HG02610 (cell line): ENCODE measurements around the gene BBIP1.

Experiments used
- ATAC-seq: cut with Tn5 transposase; IDR thresholded peaks from one replicate; pipeline ENCODE4 v1.9.1; 2021; ENCODE audit warnings: mild to moderate bottlenecking, moderate library complexity; ENCODE audit not compliant: unreplicated experiment

The BBIP1 gene, protein sequence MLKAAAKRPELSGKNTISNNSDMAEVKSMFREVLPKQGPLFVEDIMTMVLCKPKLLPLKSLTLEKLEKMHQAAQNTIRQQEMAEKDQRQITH

DNA sequence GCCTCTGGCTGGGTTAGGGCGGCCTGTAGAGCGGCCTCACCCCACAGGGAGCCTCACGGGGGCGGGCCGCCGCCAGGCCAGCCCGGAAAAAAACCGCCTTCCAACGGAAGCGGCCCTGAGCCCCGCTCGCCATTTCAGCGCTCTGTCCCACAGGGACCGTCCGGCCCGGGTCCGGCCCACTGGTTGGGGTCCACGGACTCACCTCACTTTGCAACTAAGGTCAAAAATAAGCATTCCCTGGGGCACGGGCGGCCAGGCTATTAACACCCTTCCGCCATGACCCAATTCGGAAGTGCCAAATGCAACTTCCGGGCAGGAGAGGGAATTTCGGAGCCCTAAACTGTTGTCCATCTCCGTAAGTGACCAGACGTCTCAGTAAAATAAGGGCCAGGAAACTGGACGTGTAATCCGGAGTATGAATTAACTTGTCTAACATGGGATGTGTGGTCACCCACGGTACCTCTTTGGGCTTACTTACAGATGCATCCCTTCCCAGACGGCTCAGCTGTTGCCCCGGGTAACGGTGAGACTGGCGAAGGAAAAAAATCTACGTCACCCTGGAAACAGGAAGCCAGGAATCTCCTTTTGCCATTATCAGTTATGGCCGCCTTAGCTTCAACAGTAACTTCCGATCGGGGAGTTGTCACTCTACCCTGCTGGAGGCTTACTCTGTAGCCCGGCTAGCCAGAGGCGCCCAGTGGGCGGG is at the start of gene BBIP1:
TSS of gene BBIP1 (minus strand) at position 538 of the 706 bp plus-strand sequence. CDS start 1,023 bp downstream, outside the sequence.
- peak; percentile 88 for ATAC-seq

DNA sequence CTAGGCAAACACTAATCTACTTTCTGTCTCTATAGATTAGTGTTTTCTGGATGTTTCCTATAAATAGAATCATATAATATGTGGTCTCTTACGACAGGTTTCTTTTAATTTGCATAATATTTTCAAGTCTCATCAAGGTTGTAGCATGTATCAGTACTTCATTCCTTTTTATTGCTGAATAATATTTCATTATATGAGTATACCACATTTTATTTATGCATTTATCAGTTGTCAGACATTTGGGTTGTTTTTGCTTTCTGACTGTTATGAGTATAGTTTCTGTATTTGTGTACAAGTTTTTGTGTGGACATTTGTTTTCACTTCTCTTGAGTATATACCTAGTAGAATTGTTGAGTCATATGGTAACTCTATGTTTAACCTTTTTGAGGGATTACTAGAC is 48.7 kb upstream of the BBIP1 start:
- peak; percentile 81 for ATAC-seq

DNA sequence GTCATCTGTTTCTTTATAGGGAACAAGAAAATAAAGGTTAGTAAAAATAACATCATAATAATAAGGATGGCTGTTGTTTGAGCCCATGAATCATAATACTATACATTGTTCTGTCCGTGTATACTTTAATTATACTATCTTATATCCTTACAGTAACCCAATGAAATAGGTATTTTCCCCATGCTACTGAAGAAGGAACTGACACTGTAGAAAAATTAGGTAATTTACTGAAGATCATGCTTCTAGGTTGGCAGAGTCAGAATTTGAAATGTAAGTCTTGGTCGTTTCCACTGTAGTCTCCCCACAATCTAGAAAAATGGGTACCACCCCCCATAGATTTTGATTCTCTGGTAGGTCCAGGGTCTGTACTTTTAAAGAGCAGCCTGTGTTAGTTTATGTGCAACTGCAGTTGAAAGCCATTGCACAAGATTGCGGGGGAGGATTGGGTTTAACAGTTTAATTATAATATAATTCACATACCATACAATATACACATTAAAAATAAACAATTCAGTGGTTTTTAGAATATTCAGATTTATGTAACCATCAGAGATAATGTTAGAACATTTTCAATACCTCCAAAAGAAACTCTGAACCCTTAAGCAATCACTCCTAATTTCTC is 48.1 kb upstream of the BBIP1 start:
- ATAC-seq, result peak; percentile 35

DNA sequence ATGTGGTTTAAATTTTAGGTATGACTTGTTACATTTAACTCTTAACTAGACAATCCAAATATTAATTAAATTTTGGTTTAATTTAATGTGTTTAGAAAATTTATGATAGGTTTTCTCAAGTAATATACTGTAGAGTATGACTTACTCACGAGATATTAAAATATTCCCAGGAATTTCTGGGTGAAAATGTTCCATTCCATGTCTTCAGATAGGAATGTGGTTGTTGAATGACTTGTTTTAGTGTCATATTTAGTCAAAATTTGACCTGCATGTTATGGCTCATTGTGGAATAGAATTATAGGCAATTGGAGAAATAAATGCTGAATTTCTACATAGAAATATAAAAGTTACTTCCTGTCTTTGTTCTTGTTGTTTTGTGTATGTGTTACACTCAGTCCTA is 47.2 kb upstream of the BBIP1 start:
- ATAC-seq, result no peak

DNA sequence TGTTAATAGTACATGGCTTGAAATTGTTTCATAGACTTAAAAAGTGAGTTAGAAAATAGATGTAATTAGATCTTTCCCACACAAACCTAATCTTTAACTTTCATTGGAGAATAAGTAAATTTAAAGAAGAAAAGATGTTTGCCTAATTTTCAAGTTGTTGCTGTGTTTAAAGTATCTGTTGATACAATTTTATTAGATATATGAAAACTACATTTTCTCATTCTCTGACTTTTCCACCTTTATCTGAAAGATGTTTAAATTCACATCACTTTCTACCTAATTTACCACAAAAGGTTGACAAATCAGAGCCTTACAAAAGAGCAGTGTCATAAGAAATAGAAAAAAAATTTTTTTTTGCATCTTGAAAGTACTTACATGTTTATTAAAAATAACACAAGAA is 46.2 kb upstream of the BBIP1 start:
- no peak for ATAC-seq

DNA sequence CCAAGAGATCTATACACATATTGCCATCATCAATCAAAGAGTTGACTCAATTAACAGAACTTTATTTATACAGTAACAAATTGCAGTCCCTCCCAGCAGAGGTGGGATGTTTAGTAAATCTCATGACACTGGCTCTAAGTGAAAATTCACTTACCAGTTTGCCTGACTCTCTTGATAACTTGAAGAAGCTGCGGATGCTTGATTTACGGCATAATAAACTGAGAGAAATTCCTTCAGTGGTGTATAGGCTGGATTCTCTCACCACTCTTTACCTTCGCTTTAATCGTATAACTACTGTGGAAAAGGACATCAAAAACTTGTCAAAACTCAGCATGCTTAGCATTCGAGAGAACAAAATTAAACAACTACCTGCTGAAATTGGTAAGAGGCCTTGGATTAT is 45.7 kb upstream of the BBIP1 start:
- ATAC-seq, result no peak

DNA sequence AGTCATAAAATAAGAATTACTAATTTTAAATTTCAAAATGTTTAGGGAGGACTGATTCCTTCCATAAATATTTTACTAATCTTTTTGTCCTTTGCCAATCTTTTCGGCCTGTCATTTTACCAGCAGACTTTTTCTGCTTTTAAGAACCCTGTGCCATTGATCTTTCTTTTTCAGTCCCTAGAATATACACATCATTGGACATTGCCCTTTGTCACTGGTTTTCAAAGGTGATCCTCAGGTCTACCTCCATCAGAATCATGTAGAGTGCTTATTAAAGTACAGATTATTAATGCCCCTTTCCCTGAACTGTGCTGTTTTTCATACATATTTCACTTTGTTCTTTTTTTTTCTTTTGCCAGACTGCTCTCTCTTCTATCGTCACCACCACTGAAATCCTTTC is 44.2 kb upstream of the BBIP1 start:
- ATAC-seq, result no peak

DNA sequence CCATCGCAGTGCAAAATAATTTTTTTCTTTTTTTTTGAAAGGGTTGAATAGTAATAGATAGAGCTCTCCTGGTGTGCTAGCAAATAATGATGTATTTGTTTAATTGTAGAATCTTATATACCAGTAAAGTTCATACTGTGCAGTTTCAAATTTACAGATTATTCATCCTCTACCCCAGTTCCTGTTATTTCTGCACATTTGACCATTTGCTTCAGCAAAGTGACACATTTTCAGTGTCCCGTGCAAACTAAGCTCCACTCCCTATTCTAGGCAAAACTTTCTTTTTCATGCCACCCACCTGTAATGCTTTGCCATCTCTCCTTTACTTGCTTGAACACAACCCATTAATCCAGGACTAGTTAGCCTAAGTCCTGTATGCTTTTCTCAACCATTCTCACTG is 43.5 kb upstream of the BBIP1 start:
- ATAC-seq, result peak; percentile 51

DNA sequence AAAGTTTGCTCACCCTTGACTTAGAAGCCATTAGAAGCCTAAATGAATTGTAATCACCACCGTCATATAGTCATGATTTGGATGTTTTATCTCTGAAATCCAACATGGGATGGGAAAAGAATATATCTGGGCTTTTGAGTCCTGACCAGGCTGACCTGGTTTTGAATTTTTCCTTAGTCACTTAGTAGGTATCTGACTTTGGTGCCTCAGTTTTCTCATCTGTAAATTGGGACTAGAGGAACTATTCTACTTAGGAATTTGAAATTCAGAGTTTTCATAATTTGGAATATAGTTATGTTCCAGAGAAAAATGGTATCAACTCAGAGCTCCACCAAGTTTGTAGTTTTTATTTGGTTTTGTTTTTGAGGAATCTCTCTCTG is 41.3 kb upstream of the BBIP1 start:
- no peak for ATAC-seq

DNA sequence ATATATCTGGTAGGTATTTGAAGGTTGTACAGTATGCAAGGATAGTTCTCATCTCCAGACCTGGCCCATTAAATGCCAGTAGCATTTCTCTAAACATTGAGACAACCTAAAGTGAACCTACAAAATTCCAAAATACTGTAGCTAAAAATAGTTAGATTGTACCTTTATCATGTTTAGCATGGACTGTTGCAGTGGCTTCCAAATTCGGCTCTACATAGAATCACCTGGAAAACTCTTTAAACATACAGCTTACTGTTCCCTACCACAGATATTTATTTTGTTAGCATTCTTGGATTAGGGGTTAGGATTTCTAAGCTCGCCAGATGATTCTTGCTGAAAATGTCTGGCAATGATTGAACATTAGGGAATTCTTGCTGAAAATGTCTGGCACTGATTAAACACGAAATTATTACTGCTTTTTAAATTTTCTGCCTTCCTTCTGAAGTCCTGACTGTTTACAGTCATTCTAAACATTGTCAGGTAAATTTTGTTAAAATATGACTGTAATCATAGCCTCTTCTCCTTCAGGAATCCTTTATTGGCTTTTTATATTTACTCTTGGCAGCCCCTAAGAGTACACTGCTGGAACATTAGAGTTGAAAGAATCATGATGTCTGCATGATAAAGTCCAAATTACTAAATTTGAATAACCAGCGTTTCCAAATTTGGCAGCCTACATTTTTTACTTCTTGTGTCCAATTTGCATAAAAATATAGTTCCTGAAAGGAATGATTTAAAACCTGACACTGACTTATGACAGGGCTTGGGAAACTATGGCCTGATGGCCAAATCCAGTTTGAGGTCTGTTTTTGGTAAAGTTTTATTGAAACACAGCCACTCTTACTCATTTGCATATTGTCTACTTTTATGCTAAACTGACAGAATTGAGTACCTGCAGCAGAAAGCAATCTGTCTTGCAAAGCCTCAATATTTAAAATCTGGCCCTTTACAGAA is 40.7 kb upstream of the BBIP1 start:
- ATAC-seq, result no peak

DNA sequence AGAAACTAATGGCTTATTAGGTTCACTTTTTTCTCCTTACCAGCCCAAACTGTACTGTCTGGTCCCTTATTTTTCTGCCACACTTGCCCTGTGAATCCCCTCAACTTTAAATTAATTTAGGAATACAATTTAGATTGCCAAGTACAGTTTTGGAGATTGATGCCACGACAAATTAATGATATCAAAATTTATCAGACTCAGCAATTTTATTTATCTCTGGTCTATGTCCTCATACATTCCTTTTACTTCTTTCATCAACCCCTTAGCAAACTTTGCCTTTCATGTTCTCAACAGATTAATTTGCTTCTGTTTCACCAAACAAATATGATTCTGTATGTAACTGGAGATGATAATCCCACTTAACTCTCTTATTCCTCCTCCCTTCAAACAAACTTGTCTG is 38.6 kb upstream of the BBIP1 start:
- no peak for ATAC-seq

DNA sequence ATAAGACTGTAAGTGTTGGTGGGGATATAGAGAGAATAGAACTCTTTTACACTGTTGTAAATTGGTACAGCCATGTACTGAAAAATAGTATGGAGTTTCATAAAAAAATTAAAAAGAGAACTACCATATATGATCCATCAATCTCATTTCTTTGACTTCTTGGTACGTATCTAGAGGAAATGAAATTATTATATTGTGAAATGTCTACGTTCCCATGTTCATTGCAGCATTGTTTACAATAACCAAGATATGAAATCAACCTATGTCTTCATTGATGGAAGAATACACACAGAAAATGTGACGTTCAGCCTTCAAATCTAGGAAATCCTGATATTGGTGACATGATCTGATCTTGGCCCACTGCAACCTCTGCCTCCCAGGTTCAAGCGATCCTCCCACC is 32.4 kb upstream of the BBIP1 start:
- no peak for ATAC-seq

DNA sequence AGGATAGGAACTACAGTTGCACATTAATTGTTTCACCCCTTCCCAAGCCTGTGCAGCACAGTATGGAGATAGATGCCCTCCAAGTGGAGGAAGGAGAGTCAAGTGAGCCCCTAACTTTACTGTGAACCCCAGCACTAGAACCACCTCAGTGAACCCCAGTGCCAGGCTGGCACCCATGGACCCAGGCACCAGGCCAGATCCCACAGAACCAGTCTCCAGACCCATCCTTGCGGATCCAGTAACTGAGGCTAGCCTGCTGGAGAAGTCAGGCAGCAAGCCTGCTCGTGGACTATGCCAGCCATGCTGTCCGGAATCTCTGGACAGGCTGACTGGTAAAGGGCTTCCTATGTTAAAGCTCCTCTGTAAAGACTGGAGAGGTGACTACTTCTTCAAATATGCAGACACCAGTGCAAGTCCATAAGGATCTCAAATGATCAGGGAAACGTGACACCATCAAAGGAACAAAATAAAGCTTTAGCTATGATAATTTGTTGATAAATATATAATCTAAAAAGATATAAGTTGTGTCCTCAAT is 28.1 kb upstream of the BBIP1 start:
- ATAC-seq, result no peak

DNA sequence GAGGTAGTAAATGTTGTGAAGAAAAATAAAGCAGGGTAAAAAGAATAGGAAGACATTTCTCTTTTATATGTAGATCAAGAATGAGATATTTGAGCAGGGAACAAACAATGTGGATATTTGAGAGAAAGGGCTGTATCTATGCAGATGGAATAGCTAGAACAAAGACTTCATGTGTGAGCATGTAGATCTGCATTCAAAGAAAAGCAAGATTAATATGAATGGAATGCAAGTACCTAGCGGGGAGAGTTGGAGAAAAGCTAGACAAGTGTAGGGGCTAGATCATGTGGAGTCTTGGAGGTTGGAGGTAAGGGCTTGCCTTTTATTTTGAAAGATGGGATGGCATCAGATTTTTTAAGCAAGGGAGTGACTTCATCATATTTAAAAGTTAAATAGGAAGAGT is 27.5 kb upstream of the BBIP1 start:
- no peak for ATAC-seq

DNA sequence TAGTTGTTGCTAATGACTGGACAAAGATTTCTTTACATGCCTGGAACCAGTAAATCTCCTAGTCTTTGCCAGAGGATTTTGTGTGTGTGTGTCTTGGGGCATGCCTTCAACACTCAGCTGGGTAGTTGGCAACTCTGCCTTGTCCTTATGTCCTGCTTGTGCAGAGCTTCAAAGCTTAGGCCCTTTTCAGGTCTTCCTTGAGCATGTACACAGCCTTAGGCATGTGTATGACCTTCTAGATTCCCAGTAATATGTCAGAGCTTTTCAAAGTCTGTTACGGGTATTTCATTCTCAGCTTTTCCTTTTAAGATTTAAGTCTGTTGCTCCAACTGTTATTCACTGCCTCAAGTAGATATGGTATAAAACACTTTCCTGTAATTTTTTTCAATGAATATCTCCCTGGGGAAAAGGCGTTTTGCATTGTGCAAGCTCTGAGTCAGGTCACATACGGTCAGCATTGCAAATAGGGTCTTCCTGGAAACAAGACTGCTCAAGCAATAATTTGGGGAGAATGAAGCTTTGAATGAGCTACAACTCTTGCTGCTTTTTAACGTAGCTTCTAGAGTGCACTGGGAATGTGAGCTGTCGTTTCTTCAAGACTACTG is 25.9 kb upstream of the BBIP1 start:
- no peak for ATAC-seq

DNA sequence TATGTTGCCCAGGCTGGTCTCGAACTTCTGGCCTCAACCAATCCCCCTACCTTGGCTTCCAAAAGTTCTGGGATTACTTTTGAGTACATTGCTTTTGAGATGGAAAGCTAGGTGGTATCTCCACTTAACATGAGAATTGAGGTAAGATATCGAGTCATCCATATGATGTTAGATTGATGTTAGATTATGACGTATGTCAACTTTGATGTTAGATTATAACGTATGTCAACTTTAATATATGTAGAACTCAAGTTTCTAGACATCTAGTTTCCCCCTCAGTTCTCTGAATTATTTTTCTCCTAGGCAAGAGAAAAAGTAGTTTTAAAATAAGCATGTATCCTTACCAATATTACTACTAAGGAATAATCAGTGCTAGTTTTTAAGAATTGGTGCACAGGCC is 20.4 kb upstream of the BBIP1 start:
- no peak for ATAC-seq

DNA sequence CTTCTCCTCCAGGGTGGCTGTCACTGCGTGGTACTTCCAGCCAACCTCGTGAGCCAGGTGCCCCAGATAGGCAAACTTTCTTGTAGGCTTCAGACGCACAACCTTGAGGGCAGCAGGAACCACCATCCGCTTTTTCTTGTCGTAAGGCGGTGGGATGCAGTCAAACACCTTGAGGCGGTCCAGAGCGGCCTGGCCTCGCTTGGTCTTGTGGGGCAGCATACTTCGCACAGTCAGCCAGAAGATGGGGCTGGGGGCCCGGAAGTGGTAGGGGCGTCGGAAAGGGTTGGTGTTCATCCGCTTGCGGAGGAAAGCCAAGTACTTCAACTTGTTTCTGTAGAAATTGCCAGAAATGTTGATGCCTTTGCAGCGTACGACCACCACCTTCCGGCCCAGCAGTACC is 17.8 kb upstream of the BBIP1 start:
- no peak for ATAC-seq

DNA sequence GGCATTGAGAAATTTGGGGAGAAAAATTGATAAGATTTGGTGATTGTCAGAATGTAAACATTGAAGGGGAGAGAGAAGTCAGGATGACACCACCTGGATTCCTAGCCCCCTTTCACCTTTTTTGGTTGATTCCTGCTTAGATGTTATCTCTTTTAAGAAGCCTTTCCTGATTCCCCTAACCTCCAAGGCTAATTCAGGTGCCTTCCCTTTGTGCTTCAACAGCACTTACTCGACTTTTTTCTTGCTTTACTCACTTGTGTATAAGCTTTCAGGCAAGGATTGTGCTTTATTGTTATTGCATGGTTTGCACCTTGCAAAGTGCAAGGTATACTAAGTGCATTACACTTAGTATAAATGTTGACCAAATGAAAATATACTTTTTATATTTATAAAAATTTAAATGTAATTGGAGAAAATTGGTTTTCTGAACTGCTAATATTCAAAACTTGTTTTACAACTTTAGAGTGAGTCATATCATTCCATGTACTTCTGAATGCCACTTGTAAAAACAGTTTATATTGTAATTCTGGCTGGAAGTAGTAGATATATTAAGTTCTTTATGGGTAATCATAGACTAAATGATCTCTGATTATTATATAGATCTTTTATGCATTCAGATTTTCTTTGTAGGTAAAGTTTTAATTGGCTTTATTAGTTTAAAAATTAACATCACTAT is 13.7 kb upstream of the BBIP1 start:
- ATAC-seq, result no peak

DNA sequence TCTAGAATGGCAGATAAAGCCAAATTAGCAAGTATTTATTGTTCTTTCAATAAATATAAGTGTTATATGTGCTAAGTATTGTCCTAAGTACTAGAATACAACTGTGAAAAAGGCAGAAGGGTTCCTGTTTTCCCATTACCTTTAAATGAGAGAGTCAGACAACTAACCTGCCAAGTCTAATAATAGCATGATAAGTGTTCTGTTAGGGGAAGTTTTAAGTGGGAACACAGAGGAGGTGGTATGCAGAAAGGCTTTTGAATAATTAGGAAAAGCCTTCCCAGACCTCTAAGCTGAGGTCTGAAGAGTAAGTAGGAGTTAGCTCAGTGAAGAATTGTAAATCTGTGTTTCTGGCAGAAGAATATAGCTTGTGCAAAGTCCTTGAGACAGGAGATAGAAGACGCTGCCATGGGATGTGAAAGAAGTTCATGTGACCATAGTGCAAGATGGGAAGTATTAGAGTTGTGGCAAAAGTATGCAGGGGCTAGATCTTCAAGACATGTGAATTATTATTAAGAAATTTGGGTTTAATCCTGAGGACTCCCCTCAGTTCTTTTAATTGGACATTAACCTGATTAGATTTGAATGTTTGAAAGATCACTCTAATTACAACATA is 12.9 kb upstream of the BBIP1 start:
- ATAC-seq, result no peak

DNA sequence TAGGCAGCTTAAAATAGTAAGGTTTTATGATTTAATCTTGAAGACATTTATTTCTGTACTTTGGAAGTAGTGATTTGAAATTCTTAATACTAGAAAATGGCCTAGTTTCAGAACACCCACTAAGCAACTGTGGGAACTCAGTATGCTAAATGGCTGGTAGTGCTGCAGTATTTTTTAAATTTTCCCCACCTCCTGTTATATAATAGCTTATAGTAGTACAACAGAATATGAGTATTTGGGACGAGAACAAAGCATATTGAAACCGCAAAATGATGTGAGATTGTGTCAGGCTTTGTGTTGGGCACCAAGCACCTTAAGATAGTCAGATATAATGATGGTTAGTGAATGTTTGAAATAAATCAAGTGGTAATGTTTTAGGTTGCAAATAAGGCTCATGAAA is 8.5 kb upstream of the BBIP1 start:
- ATAC-seq, result no peak
